B cell (primary cell): ENCODE results near the gene ACOX3.

Experiments
- EZH2 ChIP-seq: IDR thresholded peaks from 2 replicates; pipeline ENCODE4 v1.6.1; 2012; ENCODE audit warnings: borderline replicate concordance, low read depth, mild to moderate bottlenecking, moderate library complexity, low read length; ENCODE audit not compliant: insufficient read depth, poor library complexity, severe bottlenecking
- TF ChIP-seq, protein P1 (sequence below): fragments of 200-600 bp; IDR thresholded peaks from one replicate; pipeline ENCODE4 v1.8.0; 2022; ENCODE audit warnings: antibody characterized with exemption, mild to moderate bottlenecking

DNA sequence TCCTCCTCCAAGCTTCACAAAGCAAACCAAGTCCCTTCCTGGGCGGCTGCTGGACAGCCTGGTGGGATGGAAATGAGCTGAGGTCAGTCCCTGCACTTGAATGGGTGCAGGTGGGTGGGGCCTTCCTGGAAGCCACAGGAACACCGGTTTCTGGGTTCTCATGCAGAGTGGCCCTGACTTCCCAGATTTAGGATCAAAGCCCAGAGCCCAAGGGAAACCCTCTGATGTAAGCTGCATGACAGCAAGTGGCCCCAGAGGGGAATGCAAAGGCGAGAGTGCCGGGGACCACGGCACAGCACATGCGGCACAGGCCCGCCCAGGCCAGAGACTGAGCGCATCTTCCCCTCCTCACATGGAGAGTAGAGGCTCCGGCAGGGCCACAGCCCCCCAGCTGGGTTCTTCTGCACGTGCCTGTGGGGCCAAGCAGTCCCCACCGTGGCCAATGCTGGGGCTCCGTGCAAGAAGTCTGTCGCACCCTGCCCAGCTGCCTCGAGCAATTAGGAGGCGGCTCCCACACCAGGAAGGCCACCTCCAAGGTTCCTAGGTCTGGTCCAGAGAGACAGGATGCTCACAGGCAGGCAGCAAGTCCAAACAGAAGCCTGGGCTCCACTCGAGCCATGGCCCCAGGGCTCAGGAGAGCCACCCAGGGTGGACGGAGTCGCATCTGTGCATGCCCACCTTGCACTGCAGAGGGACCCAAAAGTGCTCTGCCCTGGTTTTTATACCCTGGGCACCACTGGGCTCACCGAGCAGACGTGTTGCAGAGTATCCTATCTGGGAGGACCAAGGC is 88.0 kb downstream of the ACOX3 start:
- TF ChIP-seq, protein P1, sequence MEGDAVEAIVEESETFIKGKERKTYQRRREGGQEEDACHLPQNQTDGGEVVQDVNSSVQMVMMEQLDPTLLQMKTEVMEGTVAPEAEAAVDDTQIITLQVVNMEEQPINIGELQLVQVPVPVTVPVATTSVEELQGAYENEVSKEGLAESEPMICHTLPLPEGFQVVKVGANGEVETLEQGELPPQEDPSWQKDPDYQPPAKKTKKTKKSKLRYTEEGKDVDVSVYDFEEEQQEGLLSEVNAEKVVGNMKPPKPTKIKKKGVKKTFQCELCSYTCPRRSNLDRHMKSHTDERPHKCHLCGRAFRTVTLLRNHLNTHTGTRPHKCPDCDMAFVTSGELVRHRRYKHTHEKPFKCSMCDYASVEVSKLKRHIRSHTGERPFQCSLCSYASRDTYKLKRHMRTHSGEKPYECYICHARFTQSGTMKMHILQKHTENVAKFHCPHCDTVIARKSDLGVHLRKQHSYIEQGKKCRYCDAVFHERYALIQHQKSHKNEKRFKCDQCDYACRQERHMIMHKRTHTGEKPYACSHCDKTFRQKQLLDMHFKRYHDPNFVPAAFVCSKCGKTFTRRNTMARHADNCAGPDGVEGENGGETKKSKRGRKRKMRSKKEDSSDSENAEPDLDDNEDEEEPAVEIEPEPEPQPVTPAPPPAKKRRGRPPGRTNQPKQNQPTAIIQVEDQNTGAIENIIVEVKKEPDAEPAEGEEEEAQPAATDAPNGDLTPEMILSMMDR = no peak
- TF ChIP-seq EZH2 = no peak
